ENCODE data around the gene DCST2.

Gene DCST2

GRCh38 chr1:154974102-154974807 lies 59.3 kb downstream of the DCST2 start, which contains the start of gene CKS1B:
Gene CKS1B (plus strand): TSS chr1:154974681. CDS start chr1:154974746, 65 bp downstream.
- DNase-seq (ENCODE audit: low read depth): peak; percentile 100

- DNase-seq (ENCODE audit: low read depth): peak; percentile 98
Observed at GRCh38 chr1:154973344-154974101, 60.1 kb downstream of the DCST2 start.

- DNase-seq (ENCODE audit: low read depth): peak; percentile 90
Observed at GRCh38 chr1:154972517-154973343, 60.9 kb downstream of the DCST2 start.

GRCh38 chr1:154972213-154972516 lies 61.4 kb downstream of the DCST2 start:
- DNase-seq (ENCODE audit: low read depth): no peak

GRCh38 chr1:154971341-154971998 lies 62.1 kb downstream of the DCST2 start:
- peak; percentile 58 for DNase-seq (ENCODE audit: low read depth)

- DNase-seq (ENCODE audit: low read depth): peak; percentile 95
Observed at GRCh38 chr1:154970631-154971340, 62.8 kb downstream of the DCST2 start, which contains the start of gene SHC1. Gene SHC1 (minus strand): TSS chr1:154970747. CDS start chr1:154970526, 221 bp downstream.

GRCh38 chr1:154969860-154970452 lies 63.6 kb downstream of the DCST2 start:
- no peak for DNase-seq (ENCODE audit: low read depth)

GRCh38 chr1:154969246-154969645 lies 64.3 kb downstream of the DCST2 start:
- no peak for DNase-seq (ENCODE audit: low read depth)

GRCh38 chr1:154968731-154969130 lies 64.8 kb downstream of the DCST2 start:
- DNase-seq (ENCODE audit: low read depth): no peak
